HG03521 (cell line): ENCODE data around the gene SEMA3C.

Experiments
- ATAC-seq: cut with Tn5 transposase; IDR thresholded peaks from one replicate; pipeline ENCODE4 v1.9.1; 2021; ENCODE audit warnings: mild to moderate bottlenecking, moderate library complexity; ENCODE audit not compliant: unreplicated experiment

The SEMA3C gene

GRCh38 chr7:80785276-80785675 is 133.6 kb downstream of the SEMA3C start:
- ATAC-seq = no peak

- no peak for ATAC-seq
Observed at GRCh38 chr7:80783678-80784327, 135.0 kb downstream of the SEMA3C start.

- ATAC-seq = no peak
Observed at GRCh38 chr7:80783186-80783677, 135.6 kb downstream of the SEMA3C start.

GRCh38 chr7:80781561-80781979 is 137.3 kb downstream of the SEMA3C start:
- no peak for ATAC-seq

- no peak for ATAC-seq
Observed at GRCh38 chr7:80781146-80781545, 137.7 kb downstream of the SEMA3C start.

GRCh38 chr7:80779456-80779855 is 139.4 kb downstream of the SEMA3C start:
- no peak for ATAC-seq

- no peak for ATAC-seq
Observed at GRCh38 chr7:80775897-80776296, 143.0 kb downstream of the SEMA3C start.

GRCh38 chr7:80775482-80775881 is 143.4 kb downstream of the SEMA3C start:
- ATAC-seq = no peak

- ATAC-seq = no peak
Observed at GRCh38 chr7:80774843-80775242, 144.0 kb downstream of the SEMA3C start.

- no peak for ATAC-seq
Observed at GRCh38 chr7:80773787-80774508, 144.9 kb downstream of the SEMA3C start.

GRCh38 chr7:80772347-80772993 is 146.4 kb downstream of the SEMA3C start:
- ATAC-seq = no peak

- no peak for ATAC-seq
Observed at GRCh38 chr7:80771523-80771922, 147.3 kb downstream of the SEMA3C start.

GRCh38 chr7:80770675-80771081 is 148.2 kb downstream of the SEMA3C start:
- peak; percentile 58 for ATAC-seq

GRCh38 chr7:80770061-80770460 is 148.8 kb downstream of the SEMA3C start:
- no peak for ATAC-seq

- no peak for ATAC-seq
Observed at GRCh38 chr7:80768756-80769155, 150.1 kb downstream of the SEMA3C start.

- ATAC-seq = no peak
Observed at GRCh38 chr7:80767654-80768053, 151.2 kb downstream of the SEMA3C start.

- ATAC-seq = no peak
Observed at GRCh38 chr7:80766724-80767123, 152.1 kb downstream of the SEMA3C start.

- no peak for ATAC-seq
Observed at GRCh38 chr7:80764132-80764531, 154.7 kb downstream of the SEMA3C start.

- no peak for ATAC-seq
Observed at GRCh38 chr7:80763704-80764103, 155.1 kb downstream of the SEMA3C start.

- ATAC-seq = no peak
Observed at GRCh38 chr7:80763289-80763688, 155.6 kb downstream of the SEMA3C start.

- ATAC-seq = no peak
Observed at GRCh38 chr7:80760292-80760691, 158.6 kb downstream of the SEMA3C start.
